GM18526 (cell line): Measurements from ENCODE around the gene RAET1G.

ENCODE experiments used
- POLR2A ChIP-seq: IDR thresholded peaks from 3 replicates; pipeline ENCODE4 v1.6.1; 2011; ENCODE audit not compliant: insufficient read length; ENCODE audit errors: extremely low read depth

Gene RAET1G

DNA sequence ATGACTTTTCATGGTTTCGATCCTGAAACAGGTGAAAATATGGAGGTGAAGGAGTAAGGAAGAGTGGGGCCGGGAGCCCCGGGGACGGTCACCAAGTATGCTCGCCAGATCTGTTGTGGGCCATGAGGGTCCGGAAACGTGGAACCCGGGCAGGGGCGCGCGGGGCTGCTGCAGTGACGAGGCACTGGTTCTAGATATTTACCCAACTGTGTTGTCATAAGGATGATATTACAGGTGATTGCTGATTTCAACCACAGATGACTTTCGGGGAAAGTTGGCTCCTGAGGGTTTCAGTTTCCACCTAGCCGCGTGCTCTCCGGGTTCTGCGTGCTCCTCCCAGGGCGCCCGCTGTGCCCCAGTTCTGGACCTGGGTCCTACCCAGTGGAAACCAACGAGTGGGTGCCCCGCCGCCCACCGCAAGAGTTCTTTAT, 12.2 kb downstream of the RAET1G start:
- TF ChIP-seq POLR2A: no peak

DNA sequence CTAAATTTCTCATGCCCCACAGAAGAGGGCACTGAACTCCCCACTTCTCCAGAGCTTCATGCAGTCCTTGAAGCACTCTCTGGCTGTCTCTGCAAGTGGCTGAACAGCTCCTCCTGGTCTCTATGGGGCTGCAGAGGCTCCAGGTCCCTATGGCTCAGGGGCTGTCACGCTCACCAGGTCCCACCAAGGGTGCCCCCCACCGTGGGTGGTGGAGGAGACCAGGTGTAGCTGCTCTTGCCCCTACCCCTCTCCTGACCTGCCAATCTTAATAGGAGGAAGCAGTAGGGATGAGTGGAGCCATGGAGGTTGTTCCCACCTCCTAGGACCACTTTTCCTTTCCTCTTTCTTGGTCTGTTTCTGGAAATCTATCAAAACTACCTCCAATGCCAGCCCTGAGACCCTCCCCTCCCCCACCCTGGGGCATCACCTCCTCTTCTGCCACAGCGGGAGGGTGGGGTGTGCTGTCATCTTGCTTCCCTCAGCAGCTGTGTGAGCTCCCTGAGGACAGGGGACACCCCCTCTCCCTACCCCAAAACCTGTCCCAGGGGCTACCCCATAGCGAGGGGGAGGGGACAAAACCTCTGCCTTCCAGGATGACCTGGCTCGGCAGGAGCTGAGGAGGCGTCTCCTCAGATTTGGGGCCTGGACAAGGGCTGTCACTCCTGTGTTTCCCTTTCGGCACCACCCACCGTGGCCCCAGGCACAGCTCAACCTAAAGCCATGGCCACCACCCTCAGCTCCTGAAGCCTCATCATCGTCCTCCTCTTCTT, 13.0 kb downstream of the RAET1G start:
- no peak for TF ChIP-seq POLR2A

DNA sequence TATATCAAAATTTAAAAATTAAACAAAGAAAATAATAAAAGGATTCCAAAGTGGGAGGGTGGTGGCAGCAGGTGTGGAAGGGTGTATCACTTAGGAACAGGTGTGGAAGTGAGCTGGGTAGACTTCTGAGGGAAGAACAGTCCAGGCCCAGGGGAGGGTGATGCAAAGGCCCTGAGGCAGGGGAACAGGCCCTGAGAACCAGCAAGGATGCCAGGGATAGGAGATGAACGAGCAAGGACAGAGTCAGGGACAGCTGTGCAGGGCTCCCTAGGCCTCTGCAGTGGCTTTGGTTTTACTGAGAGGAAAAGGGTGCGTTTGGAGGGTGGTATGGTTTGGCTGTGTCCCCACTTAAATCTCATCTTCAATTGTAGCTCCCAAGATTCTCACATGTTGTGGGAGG, 15.6 kb downstream of the RAET1G start:
- TF ChIP-seq POLR2A: no peak

DNA sequence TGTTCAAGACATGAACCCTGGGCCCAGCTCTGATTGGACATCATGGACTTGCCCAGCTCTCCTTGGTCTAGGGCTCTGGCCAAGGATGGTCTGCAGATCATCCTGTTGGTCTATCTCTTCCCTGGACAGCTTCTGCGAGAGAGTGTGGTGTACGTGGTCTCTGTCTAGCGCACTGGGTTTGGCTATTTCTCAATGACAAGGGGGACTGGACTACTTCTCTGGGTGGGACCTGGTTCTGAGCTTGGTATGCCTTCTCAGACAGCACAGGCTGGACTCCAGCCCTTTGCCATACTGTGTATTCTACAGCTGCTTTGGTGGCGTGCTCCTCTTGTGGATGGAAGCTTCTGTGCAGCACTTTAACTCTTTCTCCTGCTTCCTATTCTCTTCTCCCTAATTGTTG, 16.5 kb downstream of the RAET1G start:
- no peak for TF ChIP-seq POLR2A

DNA sequence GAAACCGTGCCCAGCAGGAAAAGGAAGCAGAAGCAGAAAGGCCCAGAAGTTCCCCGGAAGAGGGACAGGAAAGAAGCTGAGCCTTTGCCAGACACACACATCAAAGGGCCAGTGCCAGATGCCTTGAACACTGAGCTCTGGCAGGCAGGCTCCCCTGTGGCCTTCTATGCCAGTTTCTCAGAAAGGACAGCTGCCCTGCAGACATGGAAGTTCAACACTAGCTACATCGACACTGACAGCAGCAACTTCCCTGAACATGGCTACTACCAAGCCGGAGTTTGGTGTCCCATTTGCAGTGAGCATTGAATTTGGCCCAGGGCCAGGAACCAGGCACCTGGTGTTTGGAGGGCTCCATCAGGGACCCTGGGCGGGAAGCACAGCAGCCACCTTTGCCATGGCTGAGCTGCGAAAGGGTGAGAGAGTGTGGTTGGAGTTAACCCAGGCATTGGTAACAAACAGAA, 17.0 kb downstream of the RAET1G start:
- TF ChIP-seq POLR2A: no peak

DNA sequence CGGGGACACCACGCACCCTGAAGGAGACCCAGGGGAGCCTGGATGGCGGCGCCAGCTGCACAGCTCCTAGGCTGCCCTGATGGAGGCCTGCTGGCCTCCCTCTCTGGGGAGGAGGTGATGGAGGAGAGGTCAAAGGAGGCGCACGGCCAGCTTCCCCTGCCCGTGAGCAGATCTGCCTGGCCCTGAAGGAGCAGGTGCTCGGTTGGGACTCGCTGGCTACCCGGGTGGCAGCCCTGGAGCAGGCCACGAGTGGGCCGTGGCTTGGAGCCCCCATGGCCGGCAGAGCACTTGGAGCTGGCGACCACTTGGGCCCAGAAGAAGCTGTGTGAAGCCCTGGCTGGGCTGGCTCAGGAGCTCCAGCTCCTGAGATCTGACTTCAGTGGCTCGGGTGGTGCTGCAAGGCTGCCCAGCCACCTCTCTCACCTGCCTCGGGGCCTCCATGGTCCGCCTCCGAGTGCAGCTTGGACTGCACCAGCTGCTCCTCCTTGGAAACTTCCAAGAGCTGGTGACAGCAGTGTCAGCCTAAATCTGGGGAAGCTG, 17.5 kb downstream of the RAET1G start:
- no peak for TF ChIP-seq POLR2A

DNA sequence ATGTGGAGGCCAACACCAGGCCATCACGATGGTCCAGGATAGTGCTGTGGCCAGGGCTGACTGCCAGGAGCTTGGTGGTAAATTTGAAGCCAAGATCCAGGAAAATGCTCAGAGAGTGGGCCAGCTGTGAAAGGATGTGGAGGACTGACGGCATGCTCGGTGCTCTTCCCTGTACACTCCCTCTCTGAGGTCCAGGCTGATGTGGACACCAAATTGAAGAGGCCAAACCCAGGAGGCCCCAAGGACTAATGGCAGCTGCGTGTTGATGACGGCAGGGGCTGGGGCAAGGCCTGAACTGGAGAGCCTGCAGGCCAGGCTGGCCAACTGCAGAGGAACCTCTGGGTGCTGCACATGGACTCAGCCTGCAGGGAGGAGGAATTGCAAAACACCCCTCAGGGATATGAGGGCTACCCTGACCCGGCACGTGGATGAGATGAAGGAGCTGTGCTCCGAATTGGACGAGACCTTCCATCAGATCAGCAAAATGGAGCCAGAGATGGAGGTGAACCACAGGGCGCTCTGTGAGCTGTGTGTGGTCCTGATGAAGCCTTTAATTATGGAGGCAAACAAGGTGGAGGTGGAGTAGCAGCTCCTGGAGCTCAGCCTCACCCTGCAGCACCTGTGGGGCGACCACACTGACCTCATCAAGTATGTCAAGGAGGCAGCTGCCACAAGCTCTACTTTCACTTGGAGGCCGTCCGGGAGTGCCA, 18.1 kb downstream of the RAET1G start:
- no peak for TF ChIP-seq POLR2A

DNA sequence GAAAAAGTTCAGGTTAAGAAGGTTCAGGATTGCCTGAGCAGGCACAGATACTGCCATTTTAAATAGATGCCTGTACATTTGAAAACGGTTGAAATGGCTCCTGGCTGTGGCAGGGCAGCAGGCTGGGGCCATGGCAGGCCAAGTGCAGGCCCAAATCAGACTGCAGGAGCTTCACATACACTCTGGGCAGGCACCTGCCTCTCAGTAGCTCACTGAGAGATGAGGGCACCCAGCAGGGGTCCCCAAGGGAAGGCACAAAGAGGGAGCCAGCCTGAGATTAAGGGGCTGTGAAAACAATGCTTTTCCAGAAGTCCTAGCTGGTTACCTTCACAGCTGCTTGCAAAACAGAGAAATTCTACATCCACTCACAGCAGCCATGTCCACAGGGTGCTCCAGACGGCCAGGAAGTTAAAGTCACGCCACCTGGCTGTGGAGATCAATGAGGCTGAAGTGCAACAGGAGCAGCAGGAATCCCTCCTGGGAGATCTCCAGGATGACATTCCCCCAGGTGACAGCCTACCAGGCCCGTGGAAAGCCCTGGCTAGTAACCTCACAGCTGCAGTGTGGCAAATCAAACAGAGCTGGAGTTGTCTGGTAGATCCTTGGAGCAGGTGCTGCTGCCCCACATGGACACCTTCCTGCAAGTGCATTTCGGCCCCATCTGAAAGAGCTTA, 18.8 kb downstream of the RAET1G start:
- no peak for TF ChIP-seq POLR2A

DNA sequence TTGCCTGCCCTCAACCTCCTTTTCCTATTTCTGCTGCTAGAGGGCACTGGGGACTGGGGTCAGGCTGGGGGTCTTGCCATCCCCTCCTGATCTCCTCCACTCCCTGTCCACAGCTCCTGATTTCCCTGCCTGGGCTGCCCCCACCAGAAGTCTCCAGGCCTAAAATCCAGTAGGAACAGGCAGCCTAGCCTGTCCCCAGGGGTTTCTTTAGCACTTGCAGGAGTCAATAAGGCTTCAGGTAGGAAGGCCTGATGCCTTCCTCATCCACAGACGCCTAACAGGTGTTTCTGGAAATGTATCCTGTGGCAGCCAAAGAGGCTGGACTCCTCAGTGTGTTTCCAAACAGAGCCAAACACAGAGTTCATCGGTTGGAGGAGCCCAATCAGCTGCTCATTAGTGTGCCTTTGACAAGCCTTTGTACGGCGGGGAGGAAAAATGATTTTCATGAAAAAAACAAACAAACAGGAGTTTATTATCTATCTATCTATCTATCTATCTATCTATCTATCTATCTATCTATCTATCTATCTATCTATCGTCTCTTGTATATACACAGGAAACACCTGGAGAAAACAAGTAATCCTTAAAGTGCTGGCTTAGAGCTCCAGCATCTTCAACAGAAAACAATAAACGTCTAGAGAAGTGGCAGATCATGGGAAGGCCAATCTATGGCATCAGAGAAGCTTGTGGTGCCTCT, 21.3 kb downstream of the RAET1G start:
- no peak for TF ChIP-seq POLR2A

DNA sequence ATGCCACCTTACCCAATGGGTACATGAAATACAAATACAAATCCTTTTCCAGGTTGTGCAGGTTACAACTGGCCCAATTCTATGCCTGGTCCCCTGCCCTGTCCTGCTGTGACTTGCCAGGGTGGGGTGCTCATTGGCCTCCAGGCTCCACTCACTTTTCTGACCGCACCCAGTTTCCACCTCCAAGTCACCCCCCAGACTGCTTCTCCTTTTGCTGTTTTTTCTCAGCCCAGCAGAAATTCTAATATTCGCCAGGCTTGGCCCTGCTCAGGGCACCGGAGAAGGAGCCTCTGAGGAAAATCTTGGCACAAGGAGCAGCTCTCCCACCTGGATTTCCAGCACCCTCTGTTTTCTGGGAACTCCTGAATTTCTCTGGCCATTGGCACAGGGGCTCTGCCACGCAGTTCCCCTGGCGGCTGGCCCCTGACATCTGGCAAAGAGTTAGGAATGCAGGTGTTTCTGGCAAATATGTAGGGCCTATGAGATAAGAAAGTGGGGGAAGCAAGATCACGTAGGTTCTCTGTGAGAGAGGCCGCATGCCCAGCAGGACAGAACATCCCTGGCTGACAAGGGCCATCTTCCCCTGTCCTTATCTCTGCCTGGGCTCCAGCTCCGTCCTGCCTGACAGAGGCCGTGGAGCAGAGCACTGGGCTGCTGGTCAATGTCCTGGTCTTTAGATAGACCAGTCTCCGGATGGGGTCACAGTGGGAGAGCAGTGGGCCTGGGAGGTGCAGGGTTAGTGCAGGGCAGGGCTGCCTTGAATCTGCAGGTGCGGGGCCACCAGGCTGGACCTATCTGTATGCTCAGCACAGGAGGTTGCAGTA, 22.1 kb downstream of the RAET1G start:
- no peak for TF ChIP-seq POLR2A

DNA sequence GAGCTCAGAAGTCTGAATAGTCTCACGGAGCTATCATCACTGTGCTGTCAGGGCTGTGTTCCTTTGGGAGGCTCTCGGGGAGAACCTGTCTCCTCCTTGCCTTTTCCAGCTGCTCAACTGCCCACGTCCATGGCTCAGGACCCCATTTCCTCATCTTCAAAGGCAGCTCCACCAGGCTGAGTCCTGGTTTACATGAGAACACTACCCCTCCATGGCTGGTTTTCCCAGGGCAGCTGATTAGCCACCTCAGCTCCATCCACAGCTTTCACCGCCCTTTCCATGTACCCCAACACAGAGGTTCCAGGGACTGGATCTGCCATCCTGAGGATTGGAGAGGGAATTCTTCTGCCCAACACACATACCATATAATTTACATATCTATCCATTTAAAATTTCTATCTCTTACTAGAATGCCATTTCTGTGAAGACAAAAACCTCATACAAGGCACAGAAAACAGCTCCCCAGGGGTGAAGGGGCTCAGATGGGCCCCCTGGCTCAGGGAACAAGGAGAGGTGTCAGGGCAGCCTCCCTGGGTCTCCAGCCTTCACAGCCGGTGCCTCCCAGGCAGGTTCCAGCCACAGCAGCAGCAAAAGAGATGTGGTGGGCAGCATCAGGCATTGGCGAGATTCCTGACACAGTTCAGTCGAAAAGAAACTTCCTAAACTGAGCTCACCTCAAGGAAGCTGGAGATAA, 22.8 kb downstream of the RAET1G start:
- no peak for TF ChIP-seq POLR2A

DNA sequence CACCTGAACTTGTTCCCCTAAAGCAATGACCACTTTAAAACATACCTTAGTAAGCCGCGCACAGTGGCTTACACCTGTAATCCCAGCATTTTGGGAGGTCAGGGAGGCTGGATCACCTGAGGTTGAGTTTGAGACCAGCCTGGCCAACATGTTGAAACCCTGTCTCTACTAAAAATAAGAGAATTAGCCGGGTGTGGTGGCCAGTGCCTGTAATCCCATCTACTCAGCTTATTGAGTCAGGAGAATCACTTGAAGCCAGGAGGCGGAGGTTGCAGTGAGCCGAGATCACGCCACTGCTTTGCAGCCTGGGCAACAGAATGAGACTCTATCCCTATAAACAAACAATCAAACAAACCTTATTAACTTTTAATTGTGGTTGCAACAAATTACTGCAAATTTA, 23.4 kb downstream of the RAET1G start:
- TF ChIP-seq POLR2A: no peak

DNA sequence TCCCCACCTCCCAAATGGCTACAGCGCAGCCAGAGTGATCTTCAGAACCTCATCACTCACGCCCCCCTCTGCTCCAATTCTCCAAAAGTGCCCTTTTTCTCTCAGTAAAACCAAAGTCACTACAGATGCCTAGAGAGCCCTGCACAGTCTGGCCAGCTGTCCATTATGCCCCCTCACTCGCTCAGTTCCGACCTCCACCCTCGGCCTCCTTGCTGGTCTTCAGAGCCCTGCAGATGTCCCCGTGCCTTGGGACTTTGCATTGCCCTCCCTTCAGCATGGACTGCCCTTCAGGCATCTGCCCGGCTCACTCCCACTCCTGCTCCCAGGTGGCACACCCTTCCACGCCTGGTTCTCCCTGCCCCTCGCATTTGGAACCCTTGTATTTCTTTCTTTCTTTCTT, 24.0 kb downstream of the RAET1G start:
- TF ChIP-seq POLR2A: no peak
